HG03342 (cell line): Measurements from ENCODE around the gene ARAP3.

Experiments used
- ATAC-seq: cut with Tn5 transposase; IDR thresholded peaks from one replicate; pipeline ENCODE4 v1.9.1; 2021; ENCODE audit warnings: mild to moderate bottlenecking, moderate library complexity; ENCODE audit not compliant: unreplicated experiment

Gene ARAP3

DNA sequence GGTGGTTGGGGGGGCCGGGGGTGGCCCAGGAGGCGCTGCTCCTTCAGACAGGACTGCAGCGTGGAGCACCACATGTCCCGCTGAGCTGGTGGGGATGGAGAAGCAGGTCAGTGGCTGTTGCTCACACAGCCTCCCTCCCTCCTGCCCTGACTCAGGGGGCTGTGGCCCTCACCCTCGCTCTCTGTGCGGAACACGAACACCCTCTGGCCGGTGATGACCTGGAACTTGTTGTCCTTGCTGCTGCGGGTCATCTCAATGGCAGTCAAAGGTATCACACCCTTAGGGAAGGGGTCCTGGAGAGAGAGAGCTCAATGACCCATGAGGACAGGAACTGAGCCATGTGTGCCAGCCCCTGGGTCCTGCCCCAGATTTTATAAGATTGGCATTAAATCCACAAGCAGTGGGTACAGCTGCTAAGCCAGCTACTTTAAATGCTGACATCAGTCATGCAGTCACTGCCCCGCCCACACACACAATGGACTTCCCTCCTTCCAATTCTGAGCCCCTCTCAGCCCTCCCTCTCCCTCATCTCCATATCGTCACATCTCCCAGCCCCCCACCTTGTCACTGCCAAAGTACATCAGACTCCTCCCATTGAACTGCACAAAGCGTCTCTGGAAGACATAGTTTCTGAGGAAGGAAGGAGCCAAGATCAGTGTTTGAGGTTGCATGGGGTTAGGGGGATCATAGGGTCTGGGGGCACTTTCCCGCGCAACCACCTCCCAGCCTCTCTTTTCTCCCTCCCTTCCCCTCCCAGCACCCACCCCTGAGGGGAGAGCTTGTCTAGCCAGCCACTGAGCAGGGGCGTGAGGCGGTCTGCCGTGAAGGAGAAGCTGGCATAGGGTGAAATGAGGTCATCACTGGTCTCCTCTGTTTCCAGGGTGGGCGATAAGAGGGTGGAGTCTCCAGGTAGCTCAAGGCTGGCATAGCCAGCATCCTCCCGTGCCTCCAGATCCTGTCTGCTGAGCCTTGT, 8.9 kb downstream of the ARAP3 start:
- no peak for ATAC-seq

DNA sequence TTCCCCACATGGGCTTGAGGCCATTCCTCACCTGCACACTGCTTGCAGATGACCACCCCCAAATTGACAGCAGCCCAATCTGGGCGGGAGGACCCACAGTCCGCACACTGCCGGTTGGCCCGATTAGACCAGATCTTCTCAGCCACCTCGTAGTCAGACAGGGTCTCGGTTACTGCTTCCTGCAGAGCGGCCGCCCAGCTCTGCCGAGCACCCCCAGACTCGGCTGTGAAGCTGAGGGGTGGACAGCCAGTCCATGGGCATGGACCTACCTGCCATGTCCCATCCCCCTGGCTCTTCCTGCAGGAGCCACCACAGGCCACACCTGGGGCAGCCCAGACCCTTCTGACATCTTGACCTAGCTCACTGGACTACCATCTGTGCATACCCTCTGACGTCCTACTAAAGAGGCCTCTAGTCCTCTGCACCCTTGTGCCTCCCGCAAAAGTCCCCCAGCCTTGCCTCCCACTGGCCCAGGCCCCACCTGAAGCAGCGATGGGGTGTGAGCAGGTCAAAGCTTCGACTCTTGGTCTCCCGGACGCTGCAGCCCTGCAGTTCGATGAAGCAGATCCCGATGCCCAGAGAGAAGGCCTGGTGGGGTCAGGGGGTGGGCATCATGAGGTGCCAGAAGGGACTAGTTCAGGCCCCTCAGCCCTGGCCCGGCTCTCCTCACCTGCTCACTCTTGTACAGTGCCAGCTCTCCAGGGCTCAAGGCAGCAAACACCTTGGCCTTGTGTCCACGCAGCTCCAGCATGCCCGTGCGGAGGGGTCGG, 9.8 kb downstream of the ARAP3 start:
- ATAC-seq: no peak

DNA sequence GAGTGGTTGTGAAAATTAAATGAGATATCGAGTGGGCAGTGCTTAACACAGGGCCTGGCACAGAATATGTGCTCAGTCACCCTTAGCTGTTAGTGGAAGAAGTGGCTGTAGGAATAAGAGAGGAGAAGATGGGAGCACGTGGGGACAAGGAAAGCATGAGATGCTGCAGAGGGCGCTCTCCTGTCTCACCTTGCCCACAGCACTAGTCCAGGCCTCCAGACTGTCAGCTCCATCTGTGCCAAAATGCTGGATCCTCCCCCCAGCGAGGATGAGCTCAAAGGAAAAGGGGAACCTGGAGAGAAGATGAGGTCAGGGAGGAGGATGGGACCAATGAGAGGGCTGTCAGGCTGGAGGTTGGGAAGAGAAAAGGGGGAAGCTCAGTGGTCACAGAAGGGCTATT, 12.5 kb downstream of the ARAP3 start:
- ATAC-seq: no peak

DNA sequence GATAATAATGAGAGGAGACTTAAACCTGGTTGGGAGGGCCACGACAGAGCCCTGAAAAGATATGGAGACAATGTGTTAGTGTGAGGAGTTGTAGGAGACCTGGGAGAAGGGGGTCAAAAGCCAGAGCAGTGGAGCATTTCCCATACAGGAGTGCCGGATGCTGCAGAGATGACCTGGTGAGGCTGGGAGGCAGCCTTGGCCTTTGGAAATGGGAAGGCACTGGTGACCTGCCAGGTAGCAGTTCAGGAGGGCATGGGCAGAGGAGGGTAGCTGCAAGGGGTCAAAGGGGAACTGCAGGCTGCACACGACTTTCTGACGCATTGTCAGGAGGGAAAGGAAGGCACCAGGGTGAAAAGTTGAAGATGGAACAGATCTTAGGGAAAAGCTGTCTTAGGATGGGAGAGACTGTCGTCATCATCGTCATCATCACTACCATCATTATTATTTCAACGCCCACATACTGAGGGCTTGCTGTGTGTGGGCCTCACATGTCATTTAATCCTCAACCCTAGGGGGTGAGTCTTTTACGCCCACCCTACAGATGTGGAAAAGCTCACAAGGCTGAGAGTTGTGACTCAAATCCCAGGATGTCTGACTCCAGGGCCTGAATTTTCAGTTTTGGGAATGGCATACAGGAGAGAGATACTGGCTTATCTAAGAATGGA, 13.3 kb downstream of the ARAP3 start:
- ATAC-seq: no peak

DNA sequence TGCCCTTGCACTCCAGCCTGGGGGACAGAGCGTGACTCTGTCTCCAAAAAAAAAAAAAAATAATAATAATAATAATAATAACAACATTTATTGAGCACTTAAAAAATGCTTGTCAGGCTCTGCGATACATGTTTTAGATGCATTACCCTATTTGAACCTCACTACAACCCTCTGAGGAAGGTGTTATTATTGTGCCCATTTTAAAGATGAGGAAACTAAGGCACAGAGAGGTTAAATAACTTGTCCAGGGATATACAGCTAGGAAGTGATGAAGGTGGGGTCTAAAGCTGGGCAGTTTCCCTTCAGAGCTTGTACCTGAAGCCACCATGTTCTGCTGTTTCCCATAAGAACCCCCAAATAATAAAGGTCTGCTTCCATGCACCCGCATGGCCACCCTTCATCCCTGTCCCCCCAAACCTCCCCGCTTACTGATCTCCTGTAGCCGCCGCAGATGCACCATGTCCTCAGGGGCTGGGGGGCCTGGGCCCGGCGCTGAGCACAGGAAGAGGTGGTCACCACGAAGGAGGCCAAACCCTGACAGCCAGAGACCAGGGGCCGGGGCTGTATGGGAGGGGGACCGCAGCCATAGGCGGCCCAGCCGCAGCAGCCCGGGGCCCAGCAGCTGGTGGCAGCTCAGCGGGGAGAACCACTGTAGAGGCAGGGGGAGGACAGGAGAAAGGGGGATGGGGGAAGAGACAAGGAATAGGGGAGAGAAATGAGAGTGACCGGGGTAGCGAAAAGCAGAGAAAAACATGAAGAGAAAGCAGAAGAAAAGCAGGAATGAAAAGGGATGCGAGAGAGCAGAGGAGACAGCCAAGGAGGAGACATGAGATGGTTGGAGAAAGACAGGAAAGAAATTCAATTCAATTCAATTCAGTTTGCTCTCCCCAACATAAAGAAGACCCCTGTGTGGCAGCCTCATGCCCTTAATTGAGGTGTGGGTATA, 15.8 kb downstream of the ARAP3 start:
- ATAC-seq: no peak

DNA sequence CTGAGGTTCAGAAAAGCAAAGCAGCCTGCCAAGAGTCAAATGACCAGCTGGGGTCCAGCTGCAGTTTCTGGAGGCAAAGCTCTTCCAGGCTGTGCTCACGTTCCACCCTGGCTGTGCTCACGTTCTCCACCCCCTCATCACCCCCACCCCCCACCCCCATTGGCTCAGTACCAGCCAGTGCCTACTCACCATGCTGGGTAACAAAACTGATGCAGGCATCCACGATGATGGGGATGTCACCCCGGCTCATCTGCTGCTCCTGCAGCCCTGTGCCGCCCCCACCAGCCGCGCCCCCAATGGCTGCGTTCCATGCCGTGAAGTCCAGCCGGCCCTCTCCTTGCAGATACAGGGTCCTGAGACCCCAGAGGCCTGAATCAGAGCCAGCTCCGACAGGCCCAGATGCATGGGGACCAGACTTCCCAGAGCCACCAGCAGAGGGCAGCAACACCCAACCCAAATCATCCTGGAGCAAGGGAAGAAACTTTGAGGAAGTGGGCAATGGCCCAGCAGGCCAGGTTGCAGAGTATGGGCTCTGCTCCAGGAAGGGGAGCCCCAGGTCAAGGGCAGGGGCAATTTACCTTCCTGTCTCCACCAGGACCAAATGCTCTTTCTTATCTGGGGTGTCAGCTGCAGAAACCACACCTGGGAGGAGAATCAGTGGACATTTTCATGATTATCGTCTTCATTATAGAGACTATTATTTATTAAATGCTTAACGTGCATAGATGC, 17.1 kb downstream of the ARAP3 start:
- ATAC-seq: peak; percentile 97

DNA sequence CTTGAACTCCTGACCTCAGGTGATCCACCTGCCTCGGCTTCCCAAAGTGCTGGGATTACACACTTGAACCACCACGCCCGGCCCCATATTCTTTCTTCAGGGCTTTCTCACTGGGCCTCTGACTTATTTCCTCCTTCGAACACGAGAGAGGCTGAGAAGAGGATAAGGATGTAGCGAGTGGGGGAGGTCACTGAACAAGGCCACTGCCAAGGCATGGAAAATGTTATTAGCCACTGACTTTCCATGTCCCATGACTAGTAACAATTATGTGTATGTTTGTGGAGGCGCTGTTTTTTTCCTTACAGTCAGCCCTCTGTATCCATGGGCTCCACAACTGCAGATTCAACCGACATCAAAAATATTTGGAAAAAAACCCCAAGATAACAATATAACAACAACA, 18.5 kb downstream of the ARAP3 start:
- no peak for ATAC-seq

DNA sequence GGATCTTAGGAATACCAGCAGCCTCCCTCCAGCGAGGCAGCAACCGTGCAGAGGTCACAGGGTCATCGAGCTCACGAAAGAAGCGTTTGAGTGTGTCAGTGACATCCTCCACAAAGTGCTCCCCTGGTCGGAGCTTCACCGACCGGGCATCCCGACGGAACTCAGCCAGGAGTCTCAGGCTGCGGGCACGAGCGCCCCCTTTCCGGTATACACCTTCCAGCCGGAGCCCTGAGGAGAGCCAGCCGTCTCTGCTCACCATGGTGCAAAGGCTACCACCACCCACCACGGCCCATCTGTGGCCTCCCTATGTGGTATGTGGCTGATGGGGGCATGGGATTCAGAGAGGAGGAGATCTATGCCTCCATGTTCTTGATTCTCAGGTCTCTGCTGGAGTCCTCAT, 20.0 kb downstream of the ARAP3 start:
- ATAC-seq: no peak

DNA sequence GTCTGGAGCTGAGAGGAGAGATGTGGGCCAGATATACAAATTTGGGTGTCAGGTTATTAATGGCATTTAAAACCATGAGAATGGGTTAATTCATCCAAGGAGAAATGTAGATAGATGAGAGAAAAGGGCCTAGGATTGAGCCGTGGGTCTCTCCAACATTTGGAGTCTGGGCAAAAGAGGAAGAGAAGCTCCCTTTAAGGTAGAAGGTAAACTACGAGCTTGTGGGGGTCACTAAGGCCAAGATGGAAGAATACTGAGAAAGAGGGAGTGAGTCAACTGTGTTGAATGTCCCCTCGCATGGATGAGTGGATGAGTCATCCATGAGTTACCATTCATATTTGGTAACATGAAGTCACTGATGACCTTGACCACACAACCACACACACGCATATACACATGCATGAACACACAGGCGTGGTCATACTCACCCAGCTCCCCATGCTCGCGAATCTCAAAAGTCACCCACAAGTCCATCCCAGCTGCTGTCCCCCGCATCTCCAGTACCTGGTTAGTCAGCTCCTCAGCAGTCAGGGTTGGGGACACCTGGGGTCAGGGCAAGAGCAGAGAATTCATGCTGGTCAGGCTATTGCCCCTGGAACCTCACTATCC, 24.0 kb downstream of the ARAP3 start:
- peak; percentile 84 for ATAC-seq

DNA sequence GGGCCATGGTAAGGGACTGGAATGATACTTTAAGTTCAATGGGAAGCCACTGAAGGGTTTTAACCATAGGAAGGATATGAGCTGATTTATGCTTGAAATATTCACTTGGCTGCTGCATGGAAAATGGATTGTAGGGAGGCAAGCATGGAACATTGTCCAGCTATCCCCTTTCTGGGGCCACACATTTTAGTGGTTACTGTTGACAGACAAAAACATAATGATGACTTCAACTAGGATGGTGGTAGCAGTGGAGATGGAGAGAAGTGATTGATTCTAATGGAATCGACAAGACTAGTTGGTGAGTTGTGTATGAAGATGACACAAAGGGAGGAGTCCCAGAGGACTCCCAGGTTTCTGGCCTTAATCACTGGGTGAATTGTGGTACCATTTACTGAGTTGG, 24.6 kb downstream of the ARAP3 start:
- no peak for ATAC-seq

DNA sequence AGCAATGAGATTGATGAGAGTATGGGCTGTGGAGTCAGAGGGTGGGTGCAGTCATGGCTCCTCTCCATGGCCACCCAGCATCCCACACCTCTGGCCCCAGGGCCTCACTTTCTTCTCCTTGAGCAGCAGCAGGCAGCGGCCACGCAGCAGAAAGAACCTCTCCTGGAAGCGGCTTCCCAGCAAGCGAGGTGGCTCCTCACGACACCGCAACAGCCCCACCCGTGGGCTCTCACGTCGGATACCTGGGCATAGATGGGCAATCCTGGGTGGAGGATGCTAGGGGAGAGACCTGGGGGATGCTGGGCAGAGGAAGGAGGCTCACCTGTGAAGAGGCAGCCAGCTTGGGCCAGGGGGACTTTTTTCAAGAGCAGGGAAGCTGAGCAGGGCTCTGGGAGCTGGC, 25.6 kb downstream of the ARAP3 start:
- ATAC-seq: no peak

DNA sequence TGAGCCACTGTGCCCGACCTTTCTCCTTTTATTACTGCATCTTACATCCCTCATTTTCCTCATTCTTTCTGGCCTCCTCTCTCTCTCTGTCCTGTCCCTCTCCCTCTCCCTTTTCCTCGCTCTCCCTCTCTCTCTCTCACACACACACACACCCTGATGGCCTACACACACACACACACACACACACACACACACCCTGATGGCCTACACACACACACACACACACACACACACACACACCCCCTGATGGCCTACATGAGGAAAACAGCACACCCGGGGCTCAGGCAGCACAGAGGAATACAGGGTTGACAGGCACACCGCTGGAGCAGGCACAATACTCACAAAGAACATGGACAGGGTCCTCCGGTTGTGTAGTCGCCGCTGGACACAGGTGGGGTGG, 27.0 kb downstream of the ARAP3 start:
- ATAC-seq: no peak

DNA sequence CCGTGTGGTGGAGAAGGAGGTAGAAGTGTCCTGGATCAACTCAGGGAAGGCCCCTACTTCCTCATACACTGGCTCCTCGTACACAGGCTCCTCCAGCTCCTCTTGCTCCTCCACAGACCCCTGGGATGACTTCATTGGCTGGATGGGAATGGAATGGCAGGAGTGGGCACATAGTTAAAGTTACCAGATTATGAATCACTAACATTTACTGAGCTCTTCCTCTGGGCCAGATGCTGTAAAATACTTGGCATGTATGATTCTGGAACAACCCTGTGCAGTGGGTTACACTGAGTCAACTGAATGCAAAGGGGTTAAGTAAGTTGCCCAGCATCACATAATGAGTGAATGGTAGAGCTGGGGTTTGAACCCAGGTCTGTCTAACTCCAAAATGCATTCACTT, 27.7 kb downstream of the ARAP3 start:
- no peak for ATAC-seq

DNA sequence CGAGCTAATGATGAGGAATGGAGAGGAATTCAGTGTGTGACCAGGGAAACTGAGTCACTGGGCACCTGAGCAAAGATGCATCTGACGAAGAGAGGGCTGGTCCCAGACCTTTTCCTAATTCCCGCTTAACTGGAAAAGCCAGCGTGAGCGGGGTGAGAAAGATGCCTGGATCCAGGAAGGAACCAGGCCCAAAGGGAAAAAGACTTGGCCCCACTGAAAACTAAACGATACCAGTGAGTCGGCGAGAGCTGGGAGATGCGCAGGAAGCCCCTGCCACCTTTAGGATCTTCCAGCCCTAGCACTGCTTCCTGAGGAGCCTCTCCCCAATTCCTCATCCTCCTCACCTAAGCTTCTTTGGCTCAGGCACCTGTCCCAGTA, 30.3 kb downstream of the ARAP3 start:
- ATAC-seq: no peak

DNA sequence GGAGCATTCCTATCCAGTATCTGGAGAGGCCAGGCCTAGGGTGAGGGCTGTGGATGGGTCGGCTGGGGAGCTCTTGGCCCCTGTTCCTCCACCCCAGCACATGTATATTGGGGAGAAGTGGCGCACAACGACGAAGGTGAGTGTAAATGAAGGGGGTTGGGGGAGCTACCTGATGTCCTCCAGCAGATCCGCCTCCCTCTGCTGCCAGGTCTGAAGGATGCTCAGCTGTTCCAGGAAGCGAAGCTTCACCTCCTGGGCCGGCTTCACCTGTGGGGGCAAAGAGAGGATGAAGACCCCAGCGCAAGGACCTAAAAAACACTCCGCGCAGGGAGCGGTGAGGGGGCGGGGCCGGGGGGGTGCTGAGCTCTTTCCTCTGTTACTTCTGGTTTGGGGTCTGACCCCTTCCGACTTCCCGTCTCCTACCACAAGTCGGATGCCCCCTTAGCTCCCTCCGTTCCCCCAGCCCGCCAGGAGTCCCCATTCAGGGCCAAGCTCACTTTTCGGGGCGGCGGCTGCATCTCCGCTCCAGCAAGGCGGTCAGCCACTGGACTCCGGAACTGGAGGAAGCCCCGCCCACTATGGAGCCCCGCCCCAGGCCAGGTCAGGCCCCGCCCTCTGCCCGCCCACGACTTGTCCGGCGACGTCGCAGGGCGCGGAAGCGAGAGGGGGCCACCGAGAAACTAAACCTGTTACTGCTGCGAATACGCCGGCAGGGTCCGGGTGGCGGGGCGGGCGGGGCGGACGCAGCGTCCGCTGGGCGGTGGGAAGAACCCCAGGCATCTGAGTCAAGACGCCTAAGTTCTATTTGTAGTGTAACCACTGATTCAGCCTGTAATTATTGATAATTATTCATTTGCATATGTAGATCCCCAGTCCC, 30.9 kb downstream of the ARAP3 start, which contains the start of gene FCHSD1:
Gene FCHSD1 (minus strand): TSS at position 568 of the 877 bp plus-strand sequence. CDS start 50 bp downstream, at position 518.
- peak; percentile 91 for ATAC-seq

DNA sequence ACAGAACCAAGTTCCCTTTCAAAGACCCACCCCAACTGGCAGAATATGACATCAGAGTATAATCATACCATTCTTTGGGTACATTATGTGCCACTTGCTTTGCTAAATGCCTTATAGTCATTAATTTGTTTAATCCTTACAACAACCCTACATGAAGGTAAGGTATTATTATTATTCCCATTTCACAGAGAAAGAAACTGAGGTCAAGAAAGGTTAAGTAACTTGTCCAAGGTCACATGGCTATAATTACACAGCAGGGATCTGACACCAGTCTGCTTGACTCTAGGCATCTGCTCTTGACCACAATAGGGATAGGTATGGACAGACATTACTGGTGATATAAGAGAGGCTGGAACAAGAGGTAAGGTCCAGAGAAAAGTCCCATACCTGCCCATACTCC, 32.1 kb downstream of the ARAP3 start:
- no peak for ATAC-seq

DNA sequence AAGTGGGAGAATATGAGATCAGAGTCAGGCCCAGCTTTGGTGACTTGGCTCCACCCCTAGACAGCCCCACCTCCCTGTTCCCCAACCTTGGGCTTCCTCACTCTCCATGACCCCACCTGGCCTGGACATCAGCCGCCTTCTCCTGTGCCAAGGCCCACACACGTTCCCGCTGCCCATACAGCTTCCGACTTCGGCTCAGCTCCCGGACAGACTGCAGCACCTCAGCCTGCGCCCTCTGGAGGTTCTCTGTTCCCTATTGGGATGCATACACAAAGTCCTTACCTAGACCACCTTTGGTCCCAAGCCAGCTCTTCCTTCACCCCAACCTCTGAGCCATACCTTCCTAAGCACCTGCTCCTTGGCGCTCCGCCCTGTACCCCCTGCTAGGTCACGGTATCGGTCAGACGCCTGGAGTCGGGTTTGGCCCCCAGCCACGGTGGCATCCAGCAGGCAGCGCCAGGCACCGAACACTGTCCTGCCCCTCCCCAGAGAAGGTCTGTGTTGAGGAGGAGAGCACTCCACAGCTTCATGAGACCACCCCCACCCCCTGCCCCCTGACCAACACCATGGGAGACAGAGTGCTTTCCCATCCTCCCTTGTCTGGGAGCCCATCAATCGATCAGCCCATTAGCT, 32.9 kb downstream of the ARAP3 start:
- ATAC-seq: no peak

DNA sequence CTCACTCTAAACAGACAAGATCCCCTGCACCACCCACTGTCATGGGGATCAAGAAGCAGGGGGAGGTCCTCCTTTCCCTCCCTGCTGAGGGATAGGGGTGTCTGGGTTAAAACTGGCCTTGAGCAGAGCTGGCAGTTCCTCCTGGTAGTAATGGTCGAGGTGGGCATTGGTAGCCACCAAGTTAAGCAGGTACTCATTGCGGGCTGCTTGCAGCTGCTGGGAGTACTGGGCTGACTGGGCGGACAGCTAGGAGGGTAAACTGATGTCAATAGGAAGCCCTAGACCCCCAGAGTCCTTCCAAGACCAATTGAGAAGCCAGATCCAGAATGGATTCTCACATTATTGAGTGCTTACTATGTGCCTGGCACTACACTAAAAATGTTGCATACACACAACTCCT, 34.2 kb downstream of the ARAP3 start:
- no peak for ATAC-seq
